Fibroblast of lung (primary cell): ENCODE data around the gene ZNF385D.

Experiments used
- CTCF ChIP-seq, 2 donors: IDR thresholded peaks in 1 of 2; conservative IDR thresholded peaks in 1 of 2; 1 replicate in 1 of 2; 2 replicates in 1 of 2; pipeline ENCODE4 v1.5.1; 2011 to 2012; ENCODE audit warnings: low read length in 2 of 2, control low read depth in 1 of 2, inconsistent platforms in 1 of 2, low read depth in 1 of 2, mild to moderate bottlenecking in 1 of 2
- EZH2 ChIP-seq: IDR thresholded peaks from 2 replicates; pipeline ENCODE4 v1.5.1; 2012; ENCODE audit warnings: low read length, control low read depth, mild to moderate bottlenecking; ENCODE audit errors: missing control alignments

GRCh38 chr3:21484828-21485144 is 266.2 kb downstream of the ZNF385D start:
- TF ChIP-seq CTCF (conservative IDR thresholded peaks at IDR 0.05 in 1 of 2, IDR thresholded peaks at IDR 0.05 in 1 of 2; ENCODE audit: low read depth in 1 of 2, low read length in 2 of 2) (no peak), EZH2 (no peak)
